Uterus (tissue), 2 donors: Measurements from ENCODE around the gene ATMIN.

Experiments
- CTCF ChIP-seq, 4 experiments: fragments of 200-600 bp in 2 of 4; fragments of 450-650 bp in 2 of 4; sonication (generic) in 2 of 4; IDR thresholded peaks; one replicate each; pipeline ENCODE4 v1.5.1; 2016 to 2019; ENCODE audit warnings: antibody characterized with exemption in 4 of 4, mild to moderate bottlenecking in 2 of 4, moderate library complexity in 1 of 4
- POLR2A ChIP-seq, 2 donors: fragments of 450-650 bp; IDR thresholded peaks; one replicate each; pipeline ENCODE4 v1.6.1; 2016; ENCODE audit warnings: antibody characterized with exemption in 2 of 2, mild to moderate bottlenecking in 1 of 2, moderate library complexity in 1 of 2

DNA sequence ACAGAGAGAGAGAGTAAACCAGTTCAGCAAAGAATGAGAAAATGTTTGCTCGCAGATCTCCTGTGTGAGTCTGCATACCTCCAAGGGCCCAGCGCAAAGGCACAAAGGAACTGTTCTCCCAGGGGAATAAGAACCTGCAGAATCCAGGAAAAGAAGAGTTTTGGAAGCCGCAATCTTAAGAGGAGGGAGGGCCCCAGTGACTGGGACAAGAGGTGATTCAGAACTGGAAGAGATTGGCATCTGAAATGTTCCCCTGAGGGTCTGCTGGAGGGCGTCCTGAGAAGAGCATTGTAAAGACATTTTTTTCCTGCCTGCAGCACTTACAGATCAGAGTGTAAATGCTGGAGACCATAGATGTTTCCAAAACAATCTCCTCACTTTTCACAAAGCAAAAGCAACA, 6.1 kb downstream of the ATMIN start:
- no peak for TF ChIP-seq CTCF (IDR thresholded peaks at IDR 0.05)
- TF ChIP-seq POLR2A (IDR thresholded peaks at IDR 0.05) = no peak
